Right lobe of liver (tissue), 4 donors: ENCODE results near the gene ITPR1.

Source experiments
- POLR2A ChIP-seq: fragments of 450-650 bp; IDR thresholded peaks from one replicate; pipeline ENCODE4 v1.6.1; 2017; ENCODE audit warnings: antibody characterized with exemption, mild to moderate bottlenecking
- TF ChIP-seq, protein P1 (sequence below), 4 donors: fragments of 200-600 bp in 3 of 4; fragments of 450-650 bp in 1 of 4; IDR thresholded peaks; one replicate each; pipeline versions ENCODE4 v1.5.1 to v1.8.0; 2016 to 2022; ENCODE audit warnings: antibody characterized with exemption in 4 of 4, mild to moderate bottlenecking in 2 of 4
- donor health status: DM: no; HTN: no; CAD: no.
- donor health status: DM: no; HTN: no; CAD: no.
- donor health status: DM: no; HTN: yes; CAD: no.

DNA sequence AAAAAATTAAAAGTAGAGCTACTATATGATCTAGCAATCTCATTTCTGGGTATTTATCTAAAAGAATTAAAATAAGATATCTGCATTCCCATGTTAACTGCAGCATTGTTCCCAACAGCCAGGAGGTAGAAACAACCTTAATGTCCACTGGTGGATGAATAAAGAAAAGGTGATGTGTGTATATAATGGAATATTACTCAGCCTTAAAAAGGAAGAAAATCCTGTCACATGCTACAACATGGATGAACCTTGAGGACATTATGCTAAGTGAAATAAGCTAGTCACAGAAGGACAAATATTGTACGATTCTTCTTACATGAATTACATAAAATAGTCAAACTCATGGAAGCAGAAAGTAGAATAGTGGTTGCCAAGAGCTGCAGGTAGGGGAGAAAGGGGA is 366.6 kb downstream of the ITPR1 start:
- TF ChIP-seq POLR2A, result no peak
- TF ChIP-seq, protein P1, sequence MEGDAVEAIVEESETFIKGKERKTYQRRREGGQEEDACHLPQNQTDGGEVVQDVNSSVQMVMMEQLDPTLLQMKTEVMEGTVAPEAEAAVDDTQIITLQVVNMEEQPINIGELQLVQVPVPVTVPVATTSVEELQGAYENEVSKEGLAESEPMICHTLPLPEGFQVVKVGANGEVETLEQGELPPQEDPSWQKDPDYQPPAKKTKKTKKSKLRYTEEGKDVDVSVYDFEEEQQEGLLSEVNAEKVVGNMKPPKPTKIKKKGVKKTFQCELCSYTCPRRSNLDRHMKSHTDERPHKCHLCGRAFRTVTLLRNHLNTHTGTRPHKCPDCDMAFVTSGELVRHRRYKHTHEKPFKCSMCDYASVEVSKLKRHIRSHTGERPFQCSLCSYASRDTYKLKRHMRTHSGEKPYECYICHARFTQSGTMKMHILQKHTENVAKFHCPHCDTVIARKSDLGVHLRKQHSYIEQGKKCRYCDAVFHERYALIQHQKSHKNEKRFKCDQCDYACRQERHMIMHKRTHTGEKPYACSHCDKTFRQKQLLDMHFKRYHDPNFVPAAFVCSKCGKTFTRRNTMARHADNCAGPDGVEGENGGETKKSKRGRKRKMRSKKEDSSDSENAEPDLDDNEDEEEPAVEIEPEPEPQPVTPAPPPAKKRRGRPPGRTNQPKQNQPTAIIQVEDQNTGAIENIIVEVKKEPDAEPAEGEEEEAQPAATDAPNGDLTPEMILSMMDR (IDR thresholded peaks at IDR 0.05), result no peak
